ENCODE results near the gene UNC45B.
"Not testable (repeated sequence)": the region's sequence is repeated elsewhere in the genome, so short reads cannot be mapped to it uniquely, and the experiment has no call there.

- TF ChIP-seq CTCF, POLR2A (IDR thresholded peaks at IDR 0.05): not testable (repeated sequence)
Observed at GRCh38 chr17:35151080-35151479, 3.5 kb downstream of the UNC45B start.

Data from esophagus squamous epithelium (tissue), 4 donors.